ENCODE results near the gene ELOA.
"Not testable (repeated sequence)": the region's sequence is repeated elsewhere in the genome, so short reads cannot be mapped to it uniquely, and the experiment has no call there.

The ELOA gene

DNA sequence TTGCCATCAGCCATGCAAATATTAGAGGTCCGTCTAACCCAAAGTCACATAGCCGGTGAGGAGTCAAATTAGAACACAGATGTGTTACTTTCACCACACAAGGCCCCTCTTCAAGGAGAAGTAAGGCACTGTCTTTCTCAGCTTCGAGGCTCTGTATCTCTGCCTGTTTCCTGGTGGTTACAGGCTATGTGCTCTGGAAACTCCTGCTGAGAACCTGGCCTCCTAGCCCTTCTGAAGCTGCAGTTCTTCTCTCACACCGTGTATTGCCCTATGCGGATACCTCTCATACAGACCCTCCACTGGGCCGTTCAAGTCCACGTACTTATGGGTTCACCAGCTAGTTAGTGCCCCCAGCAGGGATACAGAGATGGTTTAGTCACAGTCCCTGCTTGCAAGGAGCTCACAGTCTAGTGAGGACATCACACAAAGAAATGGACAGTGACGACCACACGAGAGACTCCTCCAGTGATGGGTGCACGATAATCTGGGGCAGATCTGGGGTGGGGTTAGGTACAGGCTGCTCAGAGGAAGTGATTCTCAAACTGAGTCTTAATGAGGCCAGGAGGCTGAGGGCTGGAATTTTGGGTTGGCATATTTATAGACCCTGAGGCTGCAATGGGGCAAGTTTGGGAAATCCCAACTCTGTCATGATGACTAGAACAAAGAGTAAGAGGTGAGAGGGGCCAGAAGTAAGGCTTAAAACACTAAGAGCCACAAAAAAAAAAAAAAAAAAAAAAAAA lies 22.8 kb upstream of the ELOA start:
- Mint-ChIP-seq H3K4me3 (peak overlapping the region; percentile 38), H3K4me1 (ENCODE audit: low read depth) (peaks cover 12% of the 10 kb centered on the region)

DNA sequence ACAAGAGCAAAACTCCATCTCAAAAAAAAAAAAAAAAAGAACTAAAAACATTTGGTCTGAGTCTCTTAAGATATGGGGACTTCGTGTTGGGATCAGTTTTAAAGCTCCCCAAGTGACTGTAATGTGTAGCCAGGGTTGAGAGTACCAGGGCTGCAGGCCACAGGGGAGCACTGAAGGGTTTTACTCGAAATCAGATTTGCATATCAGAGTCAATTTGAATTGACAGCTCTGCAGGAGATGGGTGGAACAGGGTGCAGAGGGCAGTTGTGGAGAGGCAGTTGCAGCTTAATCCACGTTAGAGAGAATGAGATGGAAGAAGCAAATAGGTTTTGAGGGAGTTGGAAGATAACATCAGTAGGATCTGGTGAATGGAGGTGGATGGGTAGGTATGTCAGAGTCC lies 20.6 kb upstream of the ELOA start:
- H3K27me3 Mint-ChIP-seq, result no peaks in the 10 kb centered on the region
- no peak overlapping the region for H3K4me3 Mint-ChIP-seq
- peaks cover 12% of the 10 kb centered on the region for H3K4me1 Mint-ChIP-seq (ENCODE audit: low read depth)
- H3K27ac Mint-ChIP-seq, result no peak overlapping the region
- H3K9me3 Mint-ChIP-seq (ENCODE audit: low read depth), result no peaks in the 10 kb centered on the region
- peaks cover 3% of the 10 kb centered on the region for H3K36me3 Mint-ChIP-seq

More for the DNA sequence above, 22.8 kb upstream of the ELOA start:
- H3K27ac Mint-ChIP-seq, result peak overlapping the region; percentile 58
- H3K9me3 Mint-ChIP-seq (ENCODE audit: low read depth), result no peaks in the 10 kb centered on the region
- H3K36me3 Mint-ChIP-seq, result peaks cover 3% of the 10 kb centered on the region
- H3K27me3 Mint-ChIP-seq, result no peaks in the 10 kb centered on the region

- Mint-ChIP-seq H3K27ac (no peak overlapping the region), H3K4me3 (no peak overlapping the region), H3K4me1 (ENCODE audit: low read depth) (no peaks in the 10 kb centered on the region), H3K27me3 (no peaks in the 10 kb centered on the region), H3K9me3 (ENCODE audit: low read depth) (no peaks in the 10 kb centered on the region), H3K36me3 (no peaks in the 10 kb centered on the region)
Observed at GRCh38 chr1:23726686-23727085, 16.6 kb upstream of the ELOA start.

DNA sequence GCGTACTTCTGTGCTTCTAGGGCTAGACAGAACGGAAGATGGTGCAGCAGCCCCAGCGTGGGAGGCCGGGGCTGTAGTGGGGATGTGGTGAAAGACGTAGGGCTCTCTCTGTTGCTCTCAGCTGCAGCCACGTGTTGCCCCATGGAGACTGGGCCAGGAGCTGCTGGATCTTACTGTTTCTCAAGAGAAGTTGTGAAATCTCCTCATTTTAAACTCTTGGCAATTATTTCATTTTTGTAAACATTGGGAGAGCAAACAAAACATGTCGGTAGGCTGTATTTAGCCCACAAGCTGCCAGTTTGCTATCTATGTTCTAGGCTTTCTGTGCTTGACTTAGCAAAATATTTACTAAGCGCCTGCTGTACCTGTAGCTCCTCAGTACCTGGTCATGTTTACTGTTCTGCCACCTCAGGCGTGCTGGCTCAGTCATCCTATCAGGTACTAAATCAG lies 15.9 kb upstream of the ELOA start:
- Mint-ChIP-seq H3K36me3 (no peaks in the 10 kb centered on the region), H3K4me1 (ENCODE audit: low read depth) (no peaks in the 10 kb centered on the region), H3K27ac (no peak overlapping the region), H3K4me3 (no peak overlapping the region), H3K9me3 (ENCODE audit: low read depth) (no peaks in the 10 kb centered on the region), H3K27me3 (no peaks in the 10 kb centered on the region)

GRCh38 chr1:23732363-23733224 lies 10.7 kb upstream of the ELOA start:
- no peak overlapping the region for H3K4me3 Mint-ChIP-seq
- H3K9me3 Mint-ChIP-seq (ENCODE audit: low read depth), result no peaks in the 10 kb centered on the region
- no peak overlapping the region for H3K27ac Mint-ChIP-seq
- H3K36me3 Mint-ChIP-seq, result no peaks in the 10 kb centered on the region
- H3K4me1 Mint-ChIP-seq (ENCODE audit: low read depth), result no peaks in the 10 kb centered on the region
- no peaks in the 10 kb centered on the region for H3K27me3 Mint-ChIP-seq

GRCh38 chr1:23733281-23733680 lies 10.0 kb upstream of the ELOA start:
- H3K4me3 Mint-ChIP-seq, result not testable (repeated sequence)

DNA sequence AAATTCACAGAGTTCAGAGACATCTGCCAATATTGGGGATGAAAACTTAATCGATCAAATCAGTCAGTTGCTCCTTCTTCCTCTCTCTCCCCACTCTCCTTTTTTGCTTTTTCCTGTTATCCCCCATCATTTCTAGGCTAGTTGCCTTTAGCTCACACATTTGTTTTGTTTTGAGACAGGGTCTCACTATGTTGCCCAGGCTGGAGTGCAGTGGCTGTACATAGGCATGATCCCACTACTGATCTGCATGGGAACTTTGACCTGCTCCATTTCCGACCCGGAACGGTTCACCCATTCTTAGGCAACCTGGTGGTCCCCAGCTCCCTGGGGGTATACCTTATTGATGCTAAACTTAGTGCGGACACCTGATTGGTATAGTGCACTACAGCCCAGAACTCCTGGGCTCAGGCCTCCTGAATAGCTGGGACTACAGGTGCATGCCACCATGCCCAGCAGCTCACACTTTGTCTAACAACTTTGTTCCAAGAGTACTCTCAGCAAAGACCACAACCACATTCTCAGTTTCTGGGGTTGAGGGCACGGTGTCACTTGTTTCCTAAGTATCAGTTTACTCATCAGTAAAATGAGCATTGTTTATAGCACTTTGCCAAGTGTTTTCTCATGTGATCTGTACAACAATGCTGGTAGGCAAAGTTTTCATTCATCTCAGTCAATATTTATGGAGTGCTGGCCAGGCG lies 6.7 kb upstream of the ELOA start:
- Mint-ChIP-seq H3K27ac (no peak overlapping the region), H3K4me1 (ENCODE audit: low read depth) (no peaks in the 10 kb centered on the region), H3K27me3 (no peaks in the 10 kb centered on the region), H3K9me3 (ENCODE audit: low read depth) (no peaks in the 10 kb centered on the region), H3K36me3 (no peaks in the 10 kb centered on the region), H3K4me3 (no peak overlapping the region)

More at GRCh38 chr1:23733281-23733680, 10.0 kb upstream of the ELOA start:
- not testable (repeated sequence) for H3K27me3 Mint-ChIP-seq; H3K4me1 Mint-ChIP-seq (ENCODE audit: low read depth); H3K9me3 Mint-ChIP-seq (ENCODE audit: low read depth); H3K27ac Mint-ChIP-seq; H3K36me3 Mint-ChIP-seq

DNA sequence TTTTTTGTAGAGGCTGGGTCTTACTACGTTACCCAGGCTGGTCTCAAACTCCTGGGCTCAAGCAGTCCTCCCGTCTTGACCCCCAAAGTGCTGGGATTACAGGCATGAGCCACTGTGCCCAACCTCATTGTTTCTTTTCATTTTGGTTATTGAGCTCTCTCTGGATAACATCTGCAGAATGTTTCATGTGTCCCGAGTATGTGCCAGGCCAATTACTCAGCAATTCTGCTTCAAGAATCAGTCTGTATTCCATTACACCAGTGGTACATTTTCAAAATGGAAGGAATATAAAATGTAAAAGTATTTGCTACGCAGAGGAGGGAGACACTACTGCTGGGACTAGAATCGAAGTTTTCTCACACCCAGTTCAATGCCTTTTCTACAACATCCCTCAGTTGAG lies 1.7 kb upstream of the ELOA start:
- Mint-ChIP-seq H3K4me1 (ENCODE audit: low read depth) (peaks cover 31% of the 10 kb centered on the region), H3K27ac (no peak overlapping the region), H3K36me3 (no peaks in the 10 kb centered on the region), H3K27me3 (no peaks in the 10 kb centered on the region), H3K4me3 (peak overlapping the region; percentile 93), H3K9me3 (ENCODE audit: low read depth) (no peaks in the 10 kb centered on the region)

GRCh38 chr1:23742670-23743286 lies 493 bp upstream of the ELOA start:
- H3K36me3 Mint-ChIP-seq, result no peaks in the 10 kb centered on the region
- peak overlapping the region; percentile 93 for H3K27ac Mint-ChIP-seq
- H3K4me1 Mint-ChIP-seq (ENCODE audit: low read depth), result peaks cover 43% of the 10 kb centered on the region
- no peaks in the 10 kb centered on the region for H3K9me3 Mint-ChIP-seq (ENCODE audit: low read depth)
- H3K27me3 Mint-ChIP-seq, result no peaks in the 10 kb centered on the region
- peak overlapping the region; percentile 93 for H3K4me3 Mint-ChIP-seq

GRCh38 chr1:23745515-23745914 lies 2.2 kb downstream of the ELOA start:
- no peaks in the 10 kb centered on the region for H3K9me3 Mint-ChIP-seq (ENCODE audit: low read depth)
- H3K4me1 Mint-ChIP-seq (ENCODE audit: low read depth), result peaks cover 58% of the 10 kb centered on the region
- H3K36me3 Mint-ChIP-seq, result no peaks in the 10 kb centered on the region
- peak overlapping the region; percentile 94 for H3K4me3 Mint-ChIP-seq
- peak overlapping the region; percentile 23 for H3K27ac Mint-ChIP-seq
- H3K27me3 Mint-ChIP-seq, result no peaks in the 10 kb centered on the region

GRCh38 chr1:23748016-23748415 lies 4.7 kb downstream of the ELOA start:
- peak overlapping the region; percentile 46 for H3K27ac Mint-ChIP-seq
- no peaks in the 10 kb centered on the region for H3K9me3 Mint-ChIP-seq (ENCODE audit: low read depth)
- H3K36me3 Mint-ChIP-seq, result peaks cover 4% of the 10 kb centered on the region
- H3K4me1 Mint-ChIP-seq (ENCODE audit: low read depth), result peaks cover 53% of the 10 kb centered on the region
- no peaks in the 10 kb centered on the region for H3K27me3 Mint-ChIP-seq
- no peak overlapping the region for H3K4me3 Mint-ChIP-seq

GRCh38 chr1:23751050-23751814 lies 8.0 kb downstream of the ELOA start:
- no peaks in the 10 kb centered on the region for H3K9me3 Mint-ChIP-seq (ENCODE audit: low read depth)
- H3K4me1 Mint-ChIP-seq (ENCODE audit: low read depth), result peaks cover 35% of the 10 kb centered on the region
- no peaks in the 10 kb centered on the region for H3K27me3 Mint-ChIP-seq
- H3K27ac Mint-ChIP-seq, result no peak overlapping the region
- H3K36me3 Mint-ChIP-seq, result peaks cover 4% of the 10 kb centered on the region
- no peak overlapping the region for H3K4me3 Mint-ChIP-seq

- Mint-ChIP-seq H3K9me3 (ENCODE audit: low read depth) (no peaks in the 10 kb centered on the region), H3K4me1 (ENCODE audit: low read depth) (peaks cover 31% of the 10 kb centered on the region), H3K4me3 (no peak overlapping the region), H3K27ac (no peak overlapping the region), H3K27me3 (no peaks in the 10 kb centered on the region), H3K36me3 (peaks cover 4% of the 10 kb centered on the region)
Observed at GRCh38 chr1:23751815-23752200, 8.5 kb downstream of the ELOA start.

- Mint-ChIP-seq H3K4me3 (no peak overlapping the region), H3K36me3 (peaks cover 4% of the 10 kb centered on the region), H3K4me1 (ENCODE audit: low read depth) (peaks cover 20% of the 10 kb centered on the region), H3K27ac (no peak overlapping the region), H3K9me3 (ENCODE audit: low read depth) (no peaks in the 10 kb centered on the region), H3K27me3 (no peaks in the 10 kb centered on the region)
Observed at GRCh38 chr1:23752909-23753308, 9.6 kb downstream of the ELOA start.
